Ovary (tissue), 9 donors: Measurements from ENCODE around the gene JMJD7. TPM values are rescaled to one million over a fixed set of nuclear protein-coding genes. Genes with fewer than 3 reads are reported as not detected.

Source experiments
- DNase-seq, 5 donors: peaks; one replicate each; pipeline ENCODE4 v3.0.0-alpha.2; 2019 to 2020
- H3K27ac ChIP-seq, 2 donors: fragments of 200-600 bp; one replicate each; pipeline versions ENCODE4 v1.5.1 to v1.8.0; 2019 to 2022
- H3K27me3 ChIP-seq: fragments of 200-600 bp; one replicate; pipeline ENCODE4 v1.8.0; 2022
- H3K36me3 ChIP-seq: fragments of 200-600 bp; sonication (generic); one replicate; pipeline ENCODE4 v1.5.1; 2019
- H3K4me1 ChIP-seq: one replicate; pipeline ENCODE4 v1.8.1; 2013; ENCODE audit warnings: mild to moderate bottlenecking, moderate library complexity; ENCODE audit not compliant: insufficient read depth
- H3K4me3 ChIP-seq: fragments of 200-600 bp; sonication (generic); one replicate; pipeline ENCODE4 v1.5.1; 2017
- H3K9me3 ChIP-seq, 2 donors: fragments of 200-600 bp in 1 of 2; sonication (generic) in 1 of 2; one replicate each; pipeline versions ENCODE4 v1.5.1 to v1.8.1; 2013 to 2019; ENCODE audit warnings: mild to moderate bottlenecking in 1 of 2, moderate library complexity in 1 of 2
- EP300 ChIP-seq: sonication (generic); formaldehyde crosslinking; IDR thresholded peaks from one replicate; pipeline ENCODE4 v1.6.1; 2017; ENCODE audit warnings: antibody characterized with exemption
- POLR2A ChIP-seq: fragments of 450-650 bp; IDR thresholded peaks from one replicate; pipeline ENCODE4 v1.6.1; 2017; ENCODE audit warnings: antibody characterized with exemption, mild to moderate bottlenecking, moderate library complexity
- WGBS, 3 donors: extraction: QIAGEN DNeasy Blood & Tissue Kit in 1 of 3; methylation state at CpG; one replicate each; pipeline versions ENCODE4 v1.1.5 to v1.1.7; 2013 to 2017; 5-methylcytosine and 5-hydroxymethylcytosine counted together
- intact Hi-C, 4 donors: fragments of 100-400 bp; cut with DNase I; formaldehyde crosslinking; loops; one replicate each; pipeline versions ENCODE4 v1.11.0 to v1.15.1; 2022 to 2023
- polyA plus RNA-seq, 2 donors: library from polyadenylated mRNA; stranded (reverse); fragments of 200-250 nt in 1 of 2; fragments of 350-450 nt in 1 of 2; fragmentation: Illumina TruSeq in 1 of 2; extraction: RNeasy Lipid Tissue Mini Kit (QIAGEN cat#74804) in 1 of 2; gene quantifications; one replicate each; pipeline ENCODE4 v1.2.3, GENCODE V29; 2013 to 2014
- total RNA-seq, 7 donors: library from RNA; depleted of rRNA in 2 of 7; stranded (reverse); fragments of >200 nt in 2 of 7; fragmentation: NEBNext Ultra II Directional in 3 of 7; extraction: Animal tissue kit (Norgen Biotek cat#: 25700) in 3 of 7; gene quantifications; one replicate each; pipeline versions ENCODE4 v1.1.0 to v1.2.4, GENCODE V29; 2016 to 2023
- TF ChIP-seq, protein P1 (sequence below), 3 donors: fragments of 450-650 bp in 2 of 3; fragments of 200-600 bp in 1 of 3; IDR thresholded peaks; one replicate each; pipeline versions ENCODE4 v1.5.1 to v1.8.0; 2016 to 2022; ENCODE audit warnings: antibody characterized with exemption in 3 of 3, mild to moderate bottlenecking in 1 of 3
- donor health status: DM: no; HTN: no; CAD: no; lungs with moderate emphysema.
- donor health status: DM: no; HTN: no; CAD: no.
- donor health status: Bipolar disorder and iron deficiency.
- donor health status: DM: yes; HTN: yes; CAD: no.
- donor health status: DM: no; HTN: no; CAD: no.
- donor health status: DM: yes; HTN: yes; CAD: no.

Gene JMJD7
- total and polyA plus RNA-seq, 9 donors = 3.0 to 21.4 (median 14.9) TPM

DNA sequence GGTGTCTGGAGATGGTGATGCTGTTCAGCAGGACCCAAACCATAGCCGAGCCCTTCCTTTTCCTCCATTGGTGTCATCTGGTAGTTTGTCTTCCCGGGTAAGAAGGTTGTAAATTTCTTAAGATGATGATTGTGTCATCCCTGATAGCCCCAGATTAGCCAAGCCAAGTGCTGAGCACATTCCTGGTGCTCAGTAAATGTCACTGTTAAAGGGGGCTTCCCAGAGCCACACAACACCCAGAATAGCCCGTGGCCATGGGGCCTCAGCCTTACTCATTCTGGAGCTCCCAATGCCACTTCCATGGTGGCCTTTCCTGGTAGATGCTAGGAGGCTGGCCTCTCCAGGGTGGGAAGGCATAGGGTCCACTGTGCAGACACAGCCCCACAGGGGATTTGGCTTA lies 6.2 kb downstream of the JMJD7 start:
- H3K27ac ChIP-seq = no peak overlapping the region
- 87 to 92% (median 90%) methylated on average over 3 of the region's 3 CpGs for WGBS, 3 donors
- H3K9me3 ChIP-seq = no peaks in the 10 kb centered on the region
- TF ChIP-seq EP300 (no peak), POLR2A (no peak)
- TF ChIP-seq, protein P1, sequence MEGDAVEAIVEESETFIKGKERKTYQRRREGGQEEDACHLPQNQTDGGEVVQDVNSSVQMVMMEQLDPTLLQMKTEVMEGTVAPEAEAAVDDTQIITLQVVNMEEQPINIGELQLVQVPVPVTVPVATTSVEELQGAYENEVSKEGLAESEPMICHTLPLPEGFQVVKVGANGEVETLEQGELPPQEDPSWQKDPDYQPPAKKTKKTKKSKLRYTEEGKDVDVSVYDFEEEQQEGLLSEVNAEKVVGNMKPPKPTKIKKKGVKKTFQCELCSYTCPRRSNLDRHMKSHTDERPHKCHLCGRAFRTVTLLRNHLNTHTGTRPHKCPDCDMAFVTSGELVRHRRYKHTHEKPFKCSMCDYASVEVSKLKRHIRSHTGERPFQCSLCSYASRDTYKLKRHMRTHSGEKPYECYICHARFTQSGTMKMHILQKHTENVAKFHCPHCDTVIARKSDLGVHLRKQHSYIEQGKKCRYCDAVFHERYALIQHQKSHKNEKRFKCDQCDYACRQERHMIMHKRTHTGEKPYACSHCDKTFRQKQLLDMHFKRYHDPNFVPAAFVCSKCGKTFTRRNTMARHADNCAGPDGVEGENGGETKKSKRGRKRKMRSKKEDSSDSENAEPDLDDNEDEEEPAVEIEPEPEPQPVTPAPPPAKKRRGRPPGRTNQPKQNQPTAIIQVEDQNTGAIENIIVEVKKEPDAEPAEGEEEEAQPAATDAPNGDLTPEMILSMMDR (IDR thresholded peaks at IDR 0.05) = no peak
- H3K4me1 ChIP-seq = no peaks in the 10 kb centered on the region
- intact Hi-C loops = no loop called here
- H3K36me3 ChIP-seq = no peaks in the 10 kb centered on the region
- H3K4me3 ChIP-seq = no peak overlapping the region
- DNase-seq = no peak
- H3K27me3 ChIP-seq = no peaks in the 10 kb centered on the region

DNA sequence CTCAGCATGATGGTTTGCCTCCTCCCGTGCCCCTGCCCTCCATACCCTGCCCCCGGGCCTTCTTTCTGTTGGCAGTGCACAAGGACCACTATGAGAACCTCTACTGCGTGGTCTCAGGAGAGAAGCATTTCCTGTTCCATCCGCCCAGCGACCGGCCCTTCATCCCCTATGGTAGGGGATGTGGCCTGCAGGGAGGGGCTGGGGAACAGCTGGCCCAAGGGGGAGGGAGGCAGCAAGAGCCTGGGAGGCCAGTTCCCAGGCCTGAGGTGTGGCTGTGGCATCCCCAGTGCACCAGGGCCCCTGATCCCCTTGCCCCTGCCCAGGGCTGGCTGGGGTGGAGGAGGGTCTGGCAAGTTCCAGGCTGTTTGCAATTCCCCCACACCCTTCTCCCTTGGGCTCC lies 8.2 kb downstream of the JMJD7 start:
- no peaks in the 10 kb centered on the region for H3K36me3 ChIP-seq
- no peaks in the 10 kb centered on the region for H3K9me3 ChIP-seq
- no peaks in the 10 kb centered on the region for H3K27me3 ChIP-seq
- no peak for DNase-seq
- H3K4me3 ChIP-seq = no peak overlapping the region
- 74 to 84% (median 80%) methylated on average over 6 of the region's 6 CpGs for WGBS, 3 donors
- intact Hi-C loops = no loop called here
- H3K4me1 ChIP-seq = no peaks in the 10 kb centered on the region
- H3K27ac ChIP-seq = no peak overlapping the region
- TF ChIP-seq, protein P1 (IDR thresholded peaks at IDR 0.05) = no peak
- TF ChIP-seq POLR2A (no peak), EP300 (no peak)

DNA sequence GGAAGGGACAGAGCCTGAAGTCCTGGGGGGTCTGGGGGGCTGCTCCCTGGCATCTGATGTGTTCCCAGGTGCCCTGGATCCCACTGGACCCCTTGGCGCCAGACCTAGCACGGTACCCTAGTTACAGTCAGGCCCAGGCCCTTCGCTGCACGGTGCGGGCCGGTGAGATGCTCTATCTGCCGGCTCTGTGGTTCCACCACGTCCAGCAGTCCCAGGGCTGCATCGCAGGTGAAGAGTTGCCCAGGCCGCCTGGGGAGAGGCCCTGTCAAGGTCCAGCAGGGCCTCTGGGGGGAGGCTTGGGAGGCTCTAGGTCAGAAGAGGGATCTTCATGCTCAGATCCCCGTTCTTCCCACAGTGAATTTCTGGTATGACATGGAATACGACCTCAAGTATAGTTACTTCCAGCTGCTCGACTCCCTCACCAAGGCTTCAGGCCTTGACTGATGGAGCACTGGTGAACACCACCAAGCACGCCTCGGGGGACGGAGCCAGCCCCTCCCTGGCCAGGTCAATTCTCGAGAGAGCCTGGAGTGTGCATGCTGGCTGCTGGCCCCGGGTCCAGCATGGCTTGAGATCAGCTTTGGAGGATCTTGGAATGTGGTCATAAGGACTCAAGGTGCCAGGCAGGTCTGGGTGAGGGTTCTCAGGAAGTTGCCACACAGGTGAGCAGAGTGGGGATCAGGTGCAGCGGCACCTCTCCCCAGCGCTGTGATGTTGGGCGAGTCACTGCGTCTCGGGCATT lies 9.0 kb downstream of the JMJD7 start:
- no peaks in the 10 kb centered on the region for H3K4me1 ChIP-seq
- no peak overlapping the region for H3K4me3 ChIP-seq
- no peaks in the 10 kb centered on the region for H3K36me3 ChIP-seq
- WGBS, 3 donors = 91 to 94% (median 93%) methylated on average over 22 to 23 of the region's 23 CpGs
- intact Hi-C loops = no loop called here
- H3K27me3 ChIP-seq = no peaks in the 10 kb centered on the region
- H3K9me3 ChIP-seq = no peaks in the 10 kb centered on the region
- DNase-seq = no peak
- no peak overlapping the region for H3K27ac ChIP-seq
- TF ChIP-seq POLR2A = no peak

DNA sequence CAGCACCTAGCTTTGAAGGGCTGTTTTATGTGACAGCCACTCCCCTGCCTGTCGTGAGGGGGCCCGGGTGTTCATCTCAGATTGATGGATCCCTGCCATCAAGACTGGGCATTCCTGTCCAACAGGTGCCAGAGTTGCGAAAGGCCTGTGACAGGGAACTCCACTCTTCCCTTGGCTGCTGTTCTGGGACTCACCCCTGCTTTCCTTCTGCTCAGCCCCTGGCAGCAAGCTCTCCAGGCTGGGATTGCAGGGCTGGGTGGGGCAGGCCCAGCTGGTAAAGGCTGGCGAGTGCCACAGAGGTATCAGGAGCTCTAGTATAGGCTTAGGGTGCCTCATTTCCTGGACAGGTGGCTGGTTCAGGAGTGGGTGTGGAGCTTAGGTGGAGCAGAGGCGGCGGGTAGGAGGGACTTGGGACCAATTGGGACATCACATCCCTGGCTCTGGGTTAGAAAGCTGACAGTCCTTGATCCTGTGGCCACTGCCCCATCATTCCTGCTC lies 10.6 kb downstream of the JMJD7 start, which contains the start of gene PLA2G4B:
Gene PLA2G4B (plus strand): TSS at position 448 of the 498 bp plus-strand sequence. CDS start 67 bp downstream, outside the sequence.
- no peak within 1 kb of the TSS for H3K27ac ChIP-seq
- no peaks in the 10 kb centered on the region for H3K9me3 ChIP-seq
- TF ChIP-seq POLR2A = no peak
- no peak for TF ChIP-seq EP300
- TF ChIP-seq, protein P1 (IDR thresholded peaks at IDR 0.05) = no peak
- no peaks in the 10 kb centered on the region for H3K36me3 ChIP-seq
- H3K4me3 ChIP-seq = no peak within 1 kb of the TSS
- WGBS, 3 donors = 86 to 89% (median 89%) methylated on average over 6 of the region's 6 CpGs
- intact Hi-C loops = no loop called here
- no peaks in the 10 kb centered on the region for H3K27me3 ChIP-seq
- H3K4me1 ChIP-seq = no peaks in the 10 kb centered on the region
- no peak for DNase-seq
